Measurements from ENCODE around the gene PRMT9. TPM values are rescaled to one million over a fixed set of nuclear protein-coding genes. Genes with fewer than 3 reads are reported as not detected.

PRMT9 gene
- total and polyA plus RNA-seq, 8 donors = 3.1 to 6.4 (median 4.1) TPM

DNA sequence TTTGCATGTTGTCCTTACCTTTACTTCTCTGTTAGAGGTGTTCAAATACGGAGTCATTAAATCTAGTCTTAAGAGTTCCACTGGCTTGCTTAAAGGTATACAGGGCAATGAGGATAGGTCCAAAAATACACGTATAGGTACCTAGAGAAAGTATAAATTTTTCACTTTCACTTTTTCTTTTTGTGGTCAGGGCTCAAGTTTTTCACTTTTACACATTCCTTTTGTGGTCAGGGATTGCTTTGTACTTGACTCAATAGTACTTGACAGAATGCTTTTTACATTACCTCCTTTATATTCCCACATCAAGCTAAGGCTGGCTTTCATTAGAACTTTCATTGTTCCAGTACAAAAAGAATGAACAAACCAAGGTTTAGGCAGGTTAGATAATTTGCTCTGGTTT is 45.0 kb downstream of the PRMT9 start:
- Histone ChIP-seq H3K27ac (no peak overlapping the region), H3K4me1 (no peaks in the 10 kb centered on the region), H3K27me3 (no peaks in the 10 kb centered on the region), H3K36me3 (peaks cover 0 to 36% (median 7%) of the 10 kb centered on the region in 3 donors), H3K4me3 (no peak overlapping the region), H3K9me3 (no peaks in the 10 kb centered on the region)
- intact Hi-C loops (cut with DNase I) = no loop called here
- TF ChIP-seq CTCF (IDR thresholded peaks at IDR 0.05) = no peak
- ATAC-seq (no peak), FAIRE-seq (no peak), DNase-seq (no peak)
- 79 to 87% methylated on average over 2 of the region's 2 CpGs for WGBS, 2 donors

- intact Hi-C loops (cut with DNase I) = no loop called here
- Histone ChIP-seq H3K36me3 (peaks cover 0 to 42% (median 7%) of the 10 kb centered on the region in 3 donors), H3K4me3 (no peak overlapping the region), H3K27me3 (no peaks in the 10 kb centered on the region), H3K4me1 (no peaks in the 10 kb centered on the region), H3K9me3 (no peaks in the 10 kb centered on the region), H3K27ac (no peak overlapping the region)
- WGBS, 2 donors = 51 to 67% methylated on average over 1 of the region's 1 CpG
- ATAC-seq (no peak), DNase-seq (no peak), FAIRE-seq (no peak)
- no peak for TF ChIP-seq CTCF (IDR thresholded peaks at IDR 0.05)
Observed at GRCh38 chr4:147638365-147638764, 45.6 kb downstream of the PRMT9 start.

GRCh38 chr4:147635348-147635747 is 48.6 kb downstream of the PRMT9 start:
- intact Hi-C loops (cut with DNase I) = no loop called here
- TF ChIP-seq CTCF (IDR thresholded peaks at IDR 0.05) = no peak
- no peak for ATAC-seq
- H3K9me3 ChIP-seq = no peaks in the 10 kb centered on the region
- no peak for FAIRE-seq
- peaks cover 0 to 56% (median 7%) of the 10 kb centered on the region in 3 donors for H3K36me3 ChIP-seq
- H3K27me3 ChIP-seq = no peaks in the 10 kb centered on the region
- no peak overlapping the region for H3K27ac ChIP-seq
- DNase-seq = no peak
- H3K4me1 ChIP-seq = no peaks in the 10 kb centered on the region
- H3K4me3 ChIP-seq = no peak overlapping the region

- ATAC-seq (no peak), FAIRE-seq (no peak), DNase-seq (no peak)
- Histone ChIP-seq H3K4me3 (no peak overlapping the region), H3K9me3 (no peaks in the 10 kb centered on the region), H3K27ac (no peak overlapping the region), H3K4me1 (no peaks in the 10 kb centered on the region), H3K36me3 (peaks cover 0 to 71% (median 7%) of the 10 kb centered on the region in 3 donors), H3K27me3 (no peaks in the 10 kb centered on the region)
- intact Hi-C loops (cut with DNase I) = no loop called here
- 90 to 98% methylated on average over 1 of the region's 1 CpG for WGBS, 2 donors
- TF ChIP-seq CTCF (IDR thresholded peaks at IDR 0.05) = no peak
Observed at GRCh38 chr4:147633643-147634042, 50.3 kb downstream of the PRMT9 start.

DNA sequence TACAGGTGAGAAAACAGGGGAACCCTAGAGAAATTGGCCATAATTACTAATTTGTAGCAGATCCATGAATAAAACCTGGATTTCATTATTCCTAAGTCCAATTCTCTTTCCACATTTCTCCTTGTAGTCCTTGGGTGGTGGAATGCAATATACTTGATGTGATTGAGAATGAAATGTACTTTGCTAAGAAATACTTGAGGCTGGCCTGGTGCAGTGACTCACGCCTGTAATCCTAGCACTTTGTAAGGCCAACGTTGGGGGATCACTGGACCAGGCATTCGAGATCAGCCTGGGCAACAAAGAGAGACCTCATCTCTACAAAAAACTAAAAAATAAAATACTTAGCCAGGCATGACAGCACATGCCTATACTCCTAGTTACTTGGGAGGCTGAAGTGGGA is 50.9 kb downstream of the PRMT9 start:
- Histone ChIP-seq H3K4me1 (no peaks in the 10 kb centered on the region), H3K27me3 (no peaks in the 10 kb centered on the region), H3K4me3 (no peak overlapping the region), H3K9me3 (no peaks in the 10 kb centered on the region), H3K36me3 (peaks cover 0 to 77% (median 7%) of the 10 kb centered on the region in 3 donors), H3K27ac (no peak overlapping the region)
- no peak for TF ChIP-seq CTCF (IDR thresholded peaks at IDR 0.05)
- 84 to 89% methylated on average over 3 of the region's 3 CpGs for WGBS, 2 donors
- DNase-seq (no peak), ATAC-seq (no peak), FAIRE-seq (no peak)
- intact Hi-C loops (cut with DNase I) = no loop called here
